Measurements from ENCODE around the gene DUSP9.
"Not testable (repeated sequence)": the region's sequence is repeated elsewhere in the genome, so short reads cannot be mapped to it uniquely, and the experiment has no call there.

GRCh38 chrX:153691032-153691827, 44.2 kb downstream of the DUSP9 start:
- not testable (repeated sequence) for TF ChIP-seq CTCF, POLR2A (IDR thresholded peaks at IDR 0.05)

Measured in right lobe of liver (tissue), 4 donors.